K562 (cell line): ENCODE measurements around the gene RBKS. TPM values are rescaled to one million over a fixed set of nuclear protein-coding genes. Genes with fewer than 3 reads are reported as not detected.

Experiments
- ATAC-seq: fragments of 200-7000 bp; cut with Tn5 transposase; 3 replicates; pipeline ENCODE4 v1.9.1; 2020; ENCODE audit warnings: moderate library complexity
- BruUV-seq: library from RNA; stranded (reverse); fragments of 400-500 nt; replicated peaks from 2 replicates; lab custom pipeline; 2021; lab: Mats Ljungman, UMichigan
- CTCF ChIA-PET: fragments of 300-600 bp; formaldehyde crosslinking; extraction: SDS; loops from one replicate; lab custom pipeline; 2021; ENCODE audit warnings: low intra/inter-chr PET ratio; lab: Yijun Ruan, JAX
- POLR2A ChIA-PET: fragments of 300-600, 350-650 bp; sonication (Branson Sonifier 250); formaldehyde crosslinking; extraction: SDS; loops from one replicate; lab custom pipeline; 2021; ENCODE audit warnings: antibody characterized with exemption, inconsistent platforms; lab: Yijun Ruan, JAX
- DNase-seq, 4 experiments: peaks; one replicate each; pipeline versions ENCODE4 v3.0.0 to v3.0.0-alpha.2; 2011 to 2018; ENCODE audit warnings: low spot score in 3 of 4, mixed read lengths in 3 of 4; ENCODE audit errors: extremely low read depth in 1 of 4
- FAIRE-seq: peaks from 2 replicates; lab custom pipeline; 2011; peaks lifted over from hg19 to GRCh38; lab: Jason Lieb, UNC
- H2AFZ ChIP-seq: 2 replicates; pipeline ENCODE4 v1.6.0; 2011; ENCODE audit warnings: low read depth, low read length, control low read depth, inconsistent platforms
- H3K27ac ChIP-seq: fragments of 200-600 bp; 3 replicates; pipeline ENCODE4 v1.8.0; 2011; ENCODE audit warnings: low read depth, mild to moderate bottlenecking, control low read depth, inconsistent platforms, low read length, moderate library complexity, mixed read lengths; ENCODE audit errors: extremely low read depth
- H3K27me3 ChIP-seq, 2 experiments: fragments of 300-600 bp in 1 of 2; 2 replicates in 1 of 2; 3 replicates in 1 of 2; pipeline versions ENCODE4 v1.6.0 to v1.8.0; 2011; ENCODE audit warnings: inconsistent platforms in 2 of 2, low read length in 2 of 2, mild to moderate bottlenecking in 1 of 2, mixed read lengths in 1 of 2, moderate library complexity in 1 of 2; ENCODE audit not compliant: control insufficient read depth in 2 of 2, insufficient read depth in 2 of 2
- H3K36me3 ChIP-seq: fragments of 300-600 bp; 3 replicates; pipeline ENCODE4 v1.8.0; 2011; ENCODE audit warnings: mild to moderate bottlenecking, low read length, inconsistent platforms; ENCODE audit not compliant: control insufficient read depth, insufficient read depth
- H3K4me1 ChIP-seq, 2 experiments: fragments of 200-600 bp in 1 of 2; replicated peaks in 1 of 2; 2 replicates in 1 of 2; 3 replicates in 1 of 2; pipeline versions ENCODE4 v1.5.1 to v1.8.0; 2011; ENCODE audit warnings: inconsistent platforms in 2 of 2, low read length in 2 of 2, mild to moderate bottlenecking in 1 of 2, mixed read lengths in 1 of 2, moderate library complexity in 1 of 2; ENCODE audit not compliant: control insufficient read depth in 2 of 2, insufficient read depth in 2 of 2
- H3K4me2 ChIP-seq: 2 replicates; pipeline ENCODE4 v1.6.1; 2011; ENCODE audit warnings: low read length, control low read depth, inconsistent platforms, mixed read lengths; ENCODE audit not compliant: insufficient read depth
- H3K4me3 ChIP-seq: fragments of 200-600 bp; sonication (generic), shearing (Covaris generic); 2 replicates; pipeline ENCODE4 v1.5.1; 2016; ENCODE audit warnings: control low read depth, inconsistent platforms
- H3K79me2 ChIP-seq: fragments of 200-600 bp; 3 replicates; pipeline ENCODE4 v1.8.0; 2011; ENCODE audit warnings: low read length, inconsistent platforms; ENCODE audit not compliant: control insufficient read depth, insufficient read depth
- H3K9ac ChIP-seq, 2 experiments: 2 replicates each; pipeline versions ENCODE4 v1.6.0 to v1.6.1; 2011; ENCODE audit warnings: low read depth in 2 of 2, low read length in 2 of 2, control low read depth in 1 of 2, inconsistent platforms in 1 of 2, mild to moderate bottlenecking in 1 of 2, mixed read lengths in 1 of 2; ENCODE audit not compliant: insufficient read depth in 1 of 2
- H3K9me1 ChIP-seq: one replicate; pipeline ENCODE4 v1.6.0; 2011; ENCODE audit warnings: inconsistent platforms, mild to moderate bottlenecking, low read length, moderate library complexity; ENCODE audit not compliant: control insufficient read depth, insufficient read depth
- H3K9me3 ChIP-seq: replicated peaks from 2 replicates; pipeline ENCODE4 v1.5.1; 2011; ENCODE audit warnings: low read depth, low read length, inconsistent platforms; ENCODE audit not compliant: control insufficient read depth, insufficient read depth
- H4K20me1 ChIP-seq: replicated peaks from 2 replicates; pipeline ENCODE4 v1.6.1; 2011; ENCODE audit warnings: low read length, inconsistent platforms, mixed read lengths; ENCODE audit not compliant: control insufficient read depth, insufficient read depth
- ESRRA ChIP-seq: fragments of 450-650 bp; IDR thresholded peaks from 2 replicates; pipeline ENCODE4 v1.6.1; 2014; ENCODE audit warnings: low read depth, mild to moderate bottlenecking, moderate library complexity, borderline replicate concordance
- ID3 ChIP-seq, 2 experiments: fragments of 250-450 bp in 1 of 2; fragments of 450-650 bp in 1 of 2; sonication (Bioruptor Pico) in 1 of 2; IDR thresholded peaks; 2 replicates each; pipeline versions ENCODE4 v1.6.1 to v1.8.0; 2016 to 2021; ENCODE audit warnings: mild to moderate bottlenecking in 2 of 2, moderate library complexity in 2 of 2, missing compliant biosample characterization in 1 of 2, missing genetic modification characterization in 1 of 2
- IRF2 ChIP-seq: sonication (generic); formaldehyde crosslinking; IDR thresholded peaks from 2 replicates; pipeline ENCODE4 v1.8.1; 2022; ENCODE audit warnings: mild to moderate bottlenecking, missing genetic modification reagents
- ZNF175 ChIP-seq: fragments of 200-800 bp; sonication (Bioruptor generic); IDR thresholded peaks from 2 replicates; pipeline ENCODE4 v1.6.1; 2016; ENCODE audit warnings: low read depth, mild to moderate bottlenecking, missing genetic modification characterization, missing compliant biosample characterization
- ZNF511 ChIP-seq: sonication (generic); formaldehyde crosslinking; IDR thresholded peaks from 2 replicates; pipeline ENCODE4 v1.8.0; 2022; ENCODE audit warnings: mild to moderate bottlenecking, missing genetic modification reagents
- WGBS: fragments of 100-300 bp; shearing (Covaris generic); methylation state at CpG from one replicate; pipeline ENCODE4 v1.1.6; 2016; ENCODE audit warnings: low coverage, mixed read lengths; ENCODE audit not compliant: insufficient coverage; ENCODE audit errors: missing lambda C conversion rate; 5-methylcytosine and 5-hydroxymethylcytosine counted together
- in situ Hi-C: fragments of 300-500 bp; cut with MboI; formaldehyde crosslinking; loops from 4 replicates; pipeline ENCODE4 v1.15.0; 2018; ENCODE audit warnings: inconsistent platforms, mixed read lengths
- intact Hi-C: fragments of 100-400 bp; cut with micrococcal nuclease; formaldehyde crosslinking; loops from 2 replicates; pipeline ENCODE4 v1.14.2; 2022
- polyA plus RNA-seq, 8 experiments: library from polyadenylated mRNA; depleted of rRNA in 4 of 8; stranded (reverse) in 5 of 8; unstranded in 3 of 8; fragments of >200 nt; fragmentation: Nextera tagmentation in 2 of 8; fragmentation: Illumina TruSeq in 1 of 8; extraction: Ambion mirVana in 2 of 8; extraction: Trizol in 1 of 8; gene quantifications; 2 replicates each; pipeline versions ENCODE4 v1.2.1 to v1.2.3, GENCODE V29; 2011 to 2014; ENCODE audit warnings: inconsistent platforms in 1 of 8, missing spikeins in 1 of 8
- total RNA-seq, 7 experiments: library from RNA; depleted of rRNA in 6 of 7; stranded (reverse); fragments of >200 nt in 6 of 7; fragmentation: Illumina TruSeq in 2 of 7; extraction: Trizol in 2 of 7; gene quantifications; 2 replicates each; pipeline versions ENCODE4 v1.2.1 to v1.2.3, GENCODE V29; 2011 to 2021; ENCODE audit warnings: low replicate concordance in 1 of 7

Gene RBKS
- total and polyA plus RNA-seq, 9 of the 15 experiments (the other 6 are each of a cell fraction or from before 2014, with no cell fraction given): 0.06 to 0.39 (median 0.19) TPM

- CTCF ChIA-PET: no interaction called here
- ATAC-seq: no peak
- H3K4me2 ChIP-seq: peak overlapping the region; percentile 57
These were observed 153.9 kb downstream of the RBKS start for GRCh38 chr2:27736031-27736889.

More at GRCh38 chr2:27736031-27736889, 153.9 kb downstream of the RBKS start:
- no peaks in the 10 kb centered on the region for H3K9me3 ChIP-seq
- TF ChIP-seq ID3 (CRISPR knock-in tag; IDR thresholded peaks at IDR 0.05): no peak
- no peak for TF ChIP-seq ID3 (tag; IDR thresholded peaks at IDR 0.05)
- 0 out of 2 replicates have a peak, but pooled peaks have one; percentile 0 for TF ChIP-seq ZNF175 (CRISPR knock-in tag)
- no peak for TF ChIP-seq ZNF511 (CRISPR knock-in tag)
- no peak for TF ChIP-seq IRF2 (CRISPR knock-in tag)
- TF ChIP-seq ESRRA: 0 out of 2 replicates have a peak, but pooled peaks have one; percentile 13
- no peaks in the 10 kb centered on the region for H3K9me1 ChIP-seq
- no peak for DNase-seq
- WGBS: 43% methylated on average over 10 of the region's 10 CpGs
- no peak overlapping the region for H3K4me3 ChIP-seq
- H3K4me1 ChIP-seq: peaks cover 7 to 10% of the 10 kb centered on the region in 2 experiments; a peak in 3 of 5 replicates
- intact Hi-C loops (no loop called here), in situ Hi-C loops (no loop called here)
- H3K9ac ChIP-seq: peak overlapping the region in 1 of 2 experiments; percentile 14; a peak in 2 of 4 replicates
- POLR2A ChIA-PET: interaction anchor here (0.5 to 1.2 kb wide), 4 partner anchors 19 to 151 kb away, joined by 3 to 4 read pairs (median 3); no protein-coding TSS in a partner anchor
- no peak overlapping the region for H3K27ac ChIP-seq
- FAIRE-seq: no peak
- H4K20me1 ChIP-seq: no peaks in the 10 kb centered on the region
- peak overlapping the region; percentile 77 for H2AFZ ChIP-seq
- peaks cover 5 to 25% of the 10 kb centered on the region in 2 experiments; a peak in 3 of 5 replicates for H3K27me3 ChIP-seq
- H3K36me3 ChIP-seq: no peaks in the 10 kb centered on the region
- BruUV-seq: no TSS peak
- no peaks in the 10 kb centered on the region for H3K79me2 ChIP-seq
